Hepatocyte (in vitro differentiated cells): ENCODE measurements around the gene AQP1. TPM values are rescaled to one million over a fixed set of nuclear protein-coding genes. Genes with fewer than 3 reads are reported as not detected.

Experiments
- DNase-seq: peaks from one replicate; pipeline ENCODE4 v3.0.0-alpha.2; 2016; ENCODE audit warnings: low spot score
- H2AFZ ChIP-seq: fragments of 200-600 bp; sonication (generic); 2 replicates; pipeline ENCODE4 v1.6.0; 2016; ENCODE audit warnings: antibody characterized with exemption, mild to moderate bottlenecking
- H3K27ac ChIP-seq: fragments of 200-600 bp; sonication (generic); 2 replicates; pipeline ENCODE4 v1.5.1; 2016; ENCODE audit warnings: mild to moderate bottlenecking
- H3K27me3 ChIP-seq: fragments of 200-600 bp; sonication (generic); 2 replicates; pipeline ENCODE4 v1.6.1; 2016
- H3K36me3 ChIP-seq: fragments of 200-600 bp; sonication (generic); replicated peaks from 2 replicates; pipeline ENCODE4 v1.5.1; 2016; ENCODE audit warnings: low read depth; ENCODE audit not compliant: insufficient read depth
- H3K4me1 ChIP-seq: fragments of 200-600 bp; sonication (generic); 2 replicates; pipeline ENCODE4 v1.5.1; 2016; ENCODE audit warnings: mild to moderate bottlenecking, moderate library complexity; ENCODE audit not compliant: insufficient read depth
- H3K4me2 ChIP-seq: fragments of 200-600 bp; sonication (generic); 2 replicates; pipeline ENCODE4 v1.6.0; 2016
- H3K4me3 ChIP-seq: fragments of 200-600 bp; sonication (generic); 2 replicates; pipeline ENCODE4 v1.5.1; 2016; ENCODE audit warnings: mild to moderate bottlenecking
- H3K79me2 ChIP-seq: fragments of 200-600 bp; sonication (generic); 2 replicates; pipeline ENCODE4 v1.6.0; 2017; ENCODE audit warnings: mild to moderate bottlenecking
- H3K9me2 ChIP-seq: fragments of 200-600 bp; sonication (generic); replicated peaks from 2 replicates; pipeline ENCODE4 v1.6.0; 2017; ENCODE audit warnings: mild to moderate bottlenecking; ENCODE audit not compliant: insufficient read depth
- H3K9me3 ChIP-seq: fragments of 200-600 bp; sonication (generic); 2 replicates; pipeline ENCODE4 v1.5.1; 2016; ENCODE audit warnings: low read depth, mild to moderate bottlenecking
- H4K20me1 ChIP-seq: fragments of 200-600 bp; sonication (generic); 2 replicates; pipeline ENCODE4 v1.6.0; 2016; ENCODE audit warnings: mild to moderate bottlenecking; ENCODE audit not compliant: insufficient read depth, poor library complexity, severe bottlenecking
- CTCF ChIP-seq: fragments of 200-600 bp; sonication (generic); IDR thresholded peaks from 2 replicates; pipeline ENCODE4 v1.5.1; 2016; ENCODE audit warnings: antibody characterized with exemption, mild to moderate bottlenecking; ENCODE audit not compliant: poor library complexity
- EZH2 ChIP-seq: fragments of 200-600 bp; sonication (generic); IDR thresholded peaks from 2 replicates; pipeline ENCODE4 v1.6.1; 2016; ENCODE audit warnings: antibody characterized with exemption, mild to moderate bottlenecking, borderline replicate concordance
- EZH2phosphoT487 ChIP-seq: fragments of 200-600 bp; sonication (generic); IDR thresholded peaks from one replicate; pipeline ENCODE4 v1.6.1; 2018; ENCODE audit warnings: antibody characterized with exemption, mild to moderate bottlenecking, low read depth, moderate library complexity; ENCODE audit not compliant: unreplicated experiment, severe bottlenecking
- WGBS: methylation state at CpG from one replicate; pipeline ENCODE4 v1.1.6; 2016; ENCODE audit warnings: low lambda C conversion rate; ENCODE audit errors: missing lambda C conversion rate; 5-methylcytosine and 5-hydroxymethylcytosine counted together
- polyA plus RNA-seq: library from polyadenylated mRNA; unstranded; fragments of >200 nt; fragmentation: Nextera tagmentation; extraction: Ambion mirVana; gene quantifications from 2 replicates; pipeline ENCODE4 v1.2.1, GENCODE V29; 2016
- total RNA-seq: library from RNA; depleted of rRNA; stranded (reverse); fragments of >200 nt; gene quantifications from 2 replicates; pipeline ENCODE4 v1.2.3, GENCODE V29; 2014

Gene AQP1
- total and polyA plus RNA-seq, 2 experiments from 2014 or later = 124 to 183 TPM

GRCh38 chr7:30963842-30964241 is 52.2 kb downstream of the AQP1 start, which contains the start of gene GHRHR:
Gene GHRHR (plus strand): TSS chr7:30963953. CDS start chr7:30964069, 116 bp downstream.
- no peaks in the 10 kb centered on the region for H3K4me1 ChIP-seq
- no peaks in the 10 kb centered on the region for H3K9me3 ChIP-seq
- no peaks in the 10 kb centered on the region for H3K27me3 ChIP-seq
- no peaks in the 10 kb centered on the region for H4K20me1 ChIP-seq
- no peak for DNase-seq
- no peak for TF ChIP-seq CTCF
- no peak for TF ChIP-seq EZH2phosphoT487
- no peaks in the 10 kb centered on the region for H3K36me3 ChIP-seq
- no peaks in the 10 kb centered on the region for H3K9me2 ChIP-seq
- no peak within 1 kb of the TSS for H3K27ac ChIP-seq
- H3K4me3 ChIP-seq = no peak within 1 kb of the TSS
- H3K4me2 ChIP-seq = no peak within 1 kb of the TSS
- H2AFZ ChIP-seq = no peak within 1 kb of the TSS
- H3K79me2 ChIP-seq = no peaks in the 10 kb centered on the region
- 86% methylated on average over 11 of the region's 11 CpGs for WGBS

- Histone ChIP-seq H3K79me2 (no peaks in the 10 kb centered on the region), H3K4me2 (no peak overlapping the region), H3K4me1 (no peaks in the 10 kb centered on the region), H2AFZ (no peak overlapping the region), H4K20me1 (no peaks in the 10 kb centered on the region), H3K27ac (no peak overlapping the region), H3K9me2 (no peaks in the 10 kb centered on the region), H3K36me3 (no peaks in the 10 kb centered on the region), H3K4me3 (no peak overlapping the region), H3K9me3 (no peaks in the 10 kb centered on the region), H3K27me3 (no peaks in the 10 kb centered on the region)
- TF ChIP-seq CTCF = no peak
- TF ChIP-seq EZH2 = no peak
- no peak for TF ChIP-seq EZH2phosphoT487
- no peak for DNase-seq
- 73% methylated on average over 3 of the region's 4 CpGs for WGBS
Observed at GRCh38 chr7:30965372-30965771, 53.7 kb downstream of the AQP1 start.

- no peaks in the 10 kb centered on the region for H3K4me1 ChIP-seq
- no peak for DNase-seq
- H3K9me2 ChIP-seq = no peaks in the 10 kb centered on the region
- H2AFZ ChIP-seq = no peak overlapping the region
- no peak overlapping the region for H3K27ac ChIP-seq
- no peaks in the 10 kb centered on the region for H4K20me1 ChIP-seq
- H3K4me3 ChIP-seq = no peak overlapping the region
- no peaks in the 10 kb centered on the region for H3K27me3 ChIP-seq
- H3K79me2 ChIP-seq = no peaks in the 10 kb centered on the region
- no peaks in the 10 kb centered on the region for H3K36me3 ChIP-seq
- 88% methylated on average over 9 of the region's 9 CpGs for WGBS
- TF ChIP-seq EZH2 (no peak), CTCF (no peak), EZH2phosphoT487 (no peak)
- H3K4me2 ChIP-seq = no peak overlapping the region
- no peaks in the 10 kb centered on the region for H3K9me3 ChIP-seq
Observed at GRCh38 chr7:30965883-30966282, 54.2 kb downstream of the AQP1 start.

- Histone ChIP-seq H3K4me3 (no peak overlapping the region), H3K4me2 (no peak overlapping the region), H3K79me2 (no peaks in the 10 kb centered on the region), H4K20me1 (no peaks in the 10 kb centered on the region), H3K27me3 (peaks cover 4% of the 10 kb centered on the region), H3K9me3 (no peaks in the 10 kb centered on the region), H2AFZ (no peak overlapping the region), H3K27ac (no peak overlapping the region), H3K4me1 (no peaks in the 10 kb centered on the region), H3K9me2 (no peaks in the 10 kb centered on the region), H3K36me3 (no peaks in the 10 kb centered on the region)
- no peak for TF ChIP-seq EZH2
- TF ChIP-seq CTCF = no peak
- TF ChIP-seq EZH2phosphoT487 = no peak
- DNase-seq = no peak
- 100% methylated on average over 2 of the region's 2 CpGs for WGBS
Observed at GRCh38 chr7:30968294-30968693, 56.6 kb downstream of the AQP1 start.
